Glomerular visceral epithelial cell (primary cell): Measurements from ENCODE around the gene TATDN2.

Source experiments
- DNase-seq: peaks from one replicate; pipeline ENCODE4 v3.0.0-alpha.2; 2016; ENCODE audit errors: extremely low spot score

The TATDN2 gene, protein sequence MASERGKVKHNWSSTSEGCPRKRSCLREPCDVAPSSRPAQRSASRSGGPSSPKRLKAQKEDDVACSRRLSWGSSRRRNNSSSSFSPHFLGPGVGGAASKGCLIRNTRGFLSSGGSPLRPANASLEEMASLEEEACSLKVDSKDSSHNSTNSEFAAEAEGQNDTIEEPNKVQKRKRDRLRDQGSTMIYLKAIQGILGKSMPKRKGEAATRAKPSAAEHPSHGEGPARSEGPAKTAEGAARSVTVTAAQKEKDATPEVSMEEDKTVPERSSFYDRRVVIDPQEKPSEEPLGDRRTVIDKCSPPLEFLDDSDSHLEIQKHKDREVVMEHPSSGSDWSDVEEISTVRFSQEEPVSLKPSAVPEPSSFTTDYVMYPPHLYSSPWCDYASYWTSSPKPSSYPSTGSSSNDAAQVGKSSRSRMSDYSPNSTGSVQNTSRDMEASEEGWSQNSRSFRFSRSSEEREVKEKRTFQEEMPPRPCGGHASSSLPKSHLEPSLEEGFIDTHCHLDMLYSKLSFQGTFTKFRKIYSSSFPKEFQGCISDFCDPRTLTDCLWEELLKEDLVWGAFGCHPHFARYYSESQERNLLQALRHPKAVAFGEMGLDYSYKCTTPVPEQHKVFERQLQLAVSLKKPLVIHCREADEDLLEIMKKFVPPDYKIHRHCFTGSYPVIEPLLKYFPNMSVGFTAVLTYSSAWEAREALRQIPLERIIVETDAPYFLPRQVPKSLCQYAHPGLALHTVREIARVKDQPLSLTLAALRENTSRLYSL

DNA sequence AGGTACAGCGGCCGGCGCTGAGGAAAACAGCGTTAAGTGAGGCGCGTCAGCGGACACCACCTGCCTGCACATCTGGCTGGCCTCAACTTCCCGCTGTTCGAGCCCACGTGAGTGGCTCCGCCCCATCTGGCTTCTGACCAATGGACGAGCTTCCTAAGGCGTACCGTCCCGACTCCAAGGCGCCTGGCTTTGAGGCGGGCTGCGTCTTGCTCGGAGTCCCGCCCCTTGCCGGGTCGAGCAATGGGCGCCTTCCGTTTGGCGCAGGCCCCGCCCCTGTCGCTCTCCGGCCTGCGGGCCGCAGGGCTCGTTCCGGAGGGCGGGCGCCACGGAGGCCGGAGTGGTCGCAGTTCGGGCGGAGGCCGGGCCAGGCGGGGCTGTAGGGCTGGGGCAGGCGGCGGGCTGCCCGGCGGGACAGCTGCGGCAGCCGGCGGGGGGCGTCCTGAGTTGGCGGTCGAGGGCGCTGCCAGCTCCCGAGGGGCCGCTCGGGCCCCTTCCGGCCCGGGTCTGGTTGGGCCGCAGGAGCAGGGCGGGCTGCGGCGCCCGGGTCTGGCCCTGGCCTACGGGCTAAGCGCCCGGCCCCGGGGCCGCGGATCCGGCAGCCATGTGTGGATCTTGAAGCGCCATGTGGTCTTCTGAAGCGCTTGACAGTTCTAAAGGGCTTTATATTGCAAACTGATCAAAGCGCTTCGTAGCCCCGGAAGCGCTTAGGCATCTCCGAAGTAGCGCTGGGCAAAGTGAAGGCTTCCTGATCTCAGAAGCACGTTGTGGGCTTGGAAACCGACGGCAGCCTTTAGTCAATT lies at the start of gene TATDN2:
TSS of gene TATDN2 (plus strand) at position 276 of the 800 bp plus-strand sequence. CDS start 742 bp downstream, outside the sequence.
- DNase-seq: peak; percentile 95

- peak; percentile 85 for DNase-seq
Observed at GRCh38 chr3:10198761-10199649, 49.3 kb upstream of the TATDN2 start.

DNA sequence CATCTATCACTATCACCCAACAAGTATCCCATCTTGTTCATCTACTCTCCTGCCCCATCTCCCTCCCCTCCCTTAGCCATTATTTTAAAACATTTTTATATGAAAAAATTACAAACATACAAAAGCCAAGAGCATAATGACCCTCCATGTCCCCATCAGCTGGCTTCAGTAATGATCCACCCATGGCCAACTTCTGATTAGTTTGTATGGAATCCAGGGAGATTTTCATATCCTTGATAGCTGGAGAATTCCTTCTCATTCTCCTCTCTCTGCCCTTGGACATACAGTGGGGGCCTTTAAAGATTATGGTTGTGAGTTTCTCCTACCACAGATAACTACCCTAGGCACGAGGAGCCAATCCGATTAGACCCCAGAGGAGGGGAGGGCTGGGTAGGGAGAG lies 43.3 kb upstream of the TATDN2 start:
- DNase-seq: no peak

DNA sequence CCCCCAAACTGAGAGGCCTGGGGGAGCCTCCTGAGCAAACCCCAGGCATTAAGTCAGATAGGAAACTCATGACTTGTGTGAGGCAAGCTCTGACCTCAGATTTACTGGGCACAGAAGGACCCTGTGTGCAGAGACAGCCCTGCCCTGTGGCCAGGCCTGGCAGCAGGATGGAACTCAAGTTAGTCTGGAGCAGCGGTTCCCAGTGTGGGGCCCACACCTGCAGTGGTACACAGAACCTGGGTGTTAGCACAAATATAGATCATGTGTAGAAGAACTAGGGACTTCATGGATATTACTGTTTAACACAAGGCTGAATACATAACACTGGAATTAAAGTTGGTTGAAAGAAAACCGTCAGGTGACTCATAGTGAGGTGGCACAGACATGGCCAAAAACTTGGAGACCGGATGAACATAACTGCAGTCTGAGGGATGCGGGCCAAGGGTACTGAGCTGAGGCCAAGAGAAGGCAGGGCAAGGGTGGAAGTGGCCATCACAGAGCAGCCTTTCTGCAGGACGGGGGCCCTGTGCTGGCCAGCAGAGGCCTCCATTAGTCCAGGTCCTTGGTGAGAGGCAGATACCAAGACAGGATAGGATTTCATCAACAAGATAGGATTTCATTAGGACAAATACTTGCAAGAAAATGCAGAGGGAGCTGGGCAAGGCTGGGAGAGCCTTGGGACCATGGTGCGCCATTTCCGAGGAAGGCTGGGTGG lies 42.7 kb upstream of the TATDN2 start:
- DNase-seq: peak; percentile 92

DNA sequence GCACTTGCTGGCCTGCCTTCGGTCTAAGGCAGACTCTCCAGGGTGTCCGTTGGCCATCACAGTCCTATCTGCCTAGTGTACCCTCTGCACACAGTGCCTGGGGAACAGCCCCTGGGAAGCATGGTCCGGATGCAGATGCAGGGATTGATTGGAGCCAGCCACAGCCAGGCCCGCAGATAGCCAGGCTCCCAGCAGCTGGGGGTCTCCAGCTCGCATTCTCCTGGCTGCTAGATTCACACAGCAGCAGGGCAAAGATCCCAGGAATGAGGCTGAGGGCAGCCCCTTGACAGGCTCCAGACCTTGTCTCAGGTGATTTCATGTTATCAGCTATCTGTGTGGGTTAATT lies 42.1 kb upstream of the TATDN2 start:
- DNase-seq: no peak

GRCh38 chr3:10213156-10213792 lies 35.0 kb upstream of the TATDN2 start:
- no peak for DNase-seq

DNA sequence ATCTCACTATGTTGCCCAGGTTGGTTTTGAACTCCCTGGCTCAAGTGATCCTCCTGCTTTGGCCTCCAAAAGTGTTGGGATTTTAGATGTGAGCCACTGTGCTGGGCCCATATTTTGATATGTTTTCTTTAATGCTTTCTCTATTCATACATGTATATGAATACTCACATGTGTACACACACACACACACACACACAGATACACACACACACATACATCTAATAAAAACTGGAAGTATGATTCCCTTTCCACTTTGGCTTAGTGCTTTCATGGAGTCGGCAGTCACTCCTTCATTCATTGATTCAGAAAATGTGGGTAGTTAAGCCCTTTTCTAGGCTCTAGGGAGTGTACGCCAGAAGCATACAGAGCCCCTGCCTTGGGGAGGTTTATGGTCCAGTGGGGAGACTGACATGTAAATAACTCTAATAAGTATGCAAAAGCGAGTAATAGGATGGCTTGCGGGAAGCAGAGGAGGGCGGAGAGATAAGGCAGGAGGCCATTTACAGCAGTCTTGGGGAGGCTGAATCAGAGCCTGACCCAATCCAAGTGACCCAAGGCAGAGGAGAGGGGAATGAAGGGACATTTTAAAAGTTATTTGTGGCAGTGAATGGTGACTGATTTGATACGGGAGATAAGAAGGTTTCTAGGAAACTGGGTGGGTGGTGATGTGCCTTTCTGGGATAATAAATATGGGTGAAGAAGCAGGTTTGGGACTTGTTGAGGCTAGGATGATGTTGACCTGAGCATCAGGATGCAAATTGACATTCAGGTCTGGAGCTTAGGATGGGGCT lies 32.5 kb upstream of the TATDN2 start:
- DNase-seq: no peak

- no peak for DNase-seq
Observed at GRCh38 chr3:10217359-10217758, 30.9 kb upstream of the TATDN2 start.

GRCh38 chr3:10219737-10220136 lies 28.5 kb upstream of the TATDN2 start:
- no peak for DNase-seq

GRCh38 chr3:10223676-10224639 lies 24.3 kb upstream of the TATDN2 start:
- DNase-seq: peak; percentile 50

GRCh38 chr3:10224794-10225665 lies 23.2 kb upstream of the TATDN2 start:
- DNase-seq: peak; percentile 76

GRCh38 chr3:10226293-10226692 lies 22.0 kb upstream of the TATDN2 start:
- no peak for DNase-seq

- DNase-seq: no peak
Observed at GRCh38 chr3:10228248-10228950, 19.9 kb upstream of the TATDN2 start.

GRCh38 chr3:10229576-10229975 lies 18.7 kb upstream of the TATDN2 start:
- DNase-seq: no peak

- no peak for DNase-seq
Observed at GRCh38 chr3:10232137-10232536, 16.1 kb upstream of the TATDN2 start.

DNA sequence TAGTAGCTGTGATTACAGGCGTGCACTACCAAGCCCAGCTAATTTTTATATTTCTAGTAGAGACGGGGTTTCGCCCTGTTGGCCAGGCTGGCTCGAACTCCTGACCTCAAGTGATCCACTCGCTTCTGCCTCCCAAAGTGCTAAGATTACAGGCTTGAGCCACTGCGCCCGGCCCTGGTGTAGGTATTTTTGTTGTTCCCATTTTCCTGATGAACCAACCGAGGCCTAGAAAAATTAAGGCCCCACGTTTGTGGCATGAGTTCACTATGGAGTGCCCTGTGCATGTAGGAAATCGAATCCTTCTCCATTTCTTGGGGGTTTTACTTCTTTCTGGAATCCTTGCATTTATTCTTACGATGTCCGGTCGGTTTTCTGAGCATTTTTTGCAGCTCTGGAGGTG lies 14.3 kb upstream of the TATDN2 start:
- DNase-seq: no peak
